ENCODE measurements around the gene NPW. TPM values are rescaled to one million over a fixed set of nuclear protein-coding genes. Genes with fewer than 3 reads are reported as not detected.
A peak's percentile ranks its signal among the peaks of the same experiment; 100 is the strongest.

Gene NPW
- total and polyA plus RNA-seq, 9 of the 15 experiments (the other 6 are each of a cell fraction or from before 2014, with no cell fraction given) = 0.14 to 4.0 (median 2.6) TPM; not detected in 4

DNA sequence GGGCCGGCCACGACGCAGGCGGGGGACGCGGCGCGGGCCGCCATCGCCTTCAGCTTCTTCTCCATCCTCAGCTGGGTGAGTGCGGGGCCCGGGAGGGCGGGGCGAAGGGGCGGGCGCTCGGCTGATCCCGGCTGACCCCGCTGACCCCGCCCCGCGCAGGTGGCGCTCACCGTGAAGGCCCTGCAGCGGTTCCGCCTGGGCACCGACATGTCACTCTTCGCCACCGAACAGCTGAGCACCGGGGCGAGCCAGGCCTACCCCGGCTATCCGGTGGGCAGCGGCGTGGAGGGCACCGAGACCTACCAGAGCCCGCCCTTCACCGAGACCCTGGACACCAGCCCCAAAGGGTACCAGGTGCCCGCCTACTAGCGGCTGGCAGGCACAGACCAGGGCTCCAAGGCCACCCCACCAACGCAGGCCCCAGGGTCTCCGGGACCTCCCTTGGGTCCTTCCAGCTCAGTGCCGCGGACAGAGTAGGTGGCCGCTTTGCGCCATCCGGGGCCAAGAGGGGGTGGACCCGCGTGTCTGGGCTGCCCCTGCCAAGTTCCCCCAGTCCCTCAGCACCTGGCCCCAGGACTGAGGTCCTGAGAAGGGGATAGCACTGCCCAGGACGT, 26.8 kb upstream of the NPW start (continued):
- TF ChIP-seq ESRRA (IDR thresholded peaks at IDR 0.05; ENCODE audit: borderline replicate concordance, low read depth) = 0 out of 2 replicates have a peak, but pooled peaks have one; percentile 26
- TF ChIP-seq, protein P1, sequence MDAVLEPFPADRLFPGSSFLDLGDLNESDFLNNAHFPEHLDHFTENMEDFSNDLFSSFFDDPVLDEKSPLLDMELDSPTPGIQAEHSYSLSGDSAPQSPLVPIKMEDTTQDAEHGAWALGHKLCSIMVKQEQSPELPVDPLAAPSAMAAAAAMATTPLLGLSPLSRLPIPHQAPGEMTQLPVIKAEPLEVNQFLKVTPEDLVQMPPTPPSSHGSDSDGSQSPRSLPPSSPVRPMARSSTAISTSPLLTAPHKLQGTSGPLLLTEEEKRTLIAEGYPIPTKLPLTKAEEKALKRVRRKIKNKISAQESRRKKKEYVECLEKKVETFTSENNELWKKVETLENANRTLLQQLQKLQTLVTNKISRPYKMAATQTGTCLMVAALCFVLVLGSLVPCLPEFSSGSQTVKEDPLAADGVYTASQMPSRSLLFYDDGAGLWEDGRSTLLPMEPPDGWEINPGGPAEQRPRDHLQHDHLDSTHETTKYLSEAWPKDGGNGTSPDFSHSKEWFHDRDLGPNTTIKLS (IDR thresholded peaks at IDR 0.05; ENCODE audit: borderline replicate concordance, low read depth) = peak; percentile 68; the same call in 1 of the 2 replicates
- TF ChIP-seq, protein P2, sequence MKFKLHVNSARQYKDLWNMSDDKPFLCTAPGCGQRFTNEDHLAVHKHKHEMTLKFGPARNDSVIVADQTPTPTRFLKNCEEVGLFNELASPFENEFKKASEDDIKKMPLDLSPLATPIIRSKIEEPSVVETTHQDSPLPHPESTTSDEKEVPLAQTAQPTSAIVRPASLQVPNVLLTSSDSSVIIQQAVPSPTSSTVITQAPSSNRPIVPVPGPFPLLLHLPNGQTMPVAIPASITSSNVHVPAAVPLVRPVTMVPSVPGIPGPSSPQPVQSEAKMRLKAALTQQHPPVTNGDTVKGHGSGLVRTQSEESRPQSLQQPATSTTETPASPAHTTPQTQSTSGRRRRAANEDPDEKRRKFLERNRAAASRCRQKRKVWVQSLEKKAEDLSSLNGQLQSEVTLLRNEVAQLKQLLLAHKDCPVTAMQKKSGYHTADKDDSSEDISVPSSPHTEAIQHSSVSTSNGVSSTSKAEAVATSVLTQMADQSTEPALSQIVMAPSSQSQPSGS (CRISPR knock-in tag; IDR thresholded peaks at IDR 0.05) = no peak
- TF ChIP-seq SLC30A9 (CRISPR knock-in tag; IDR thresholded peaks at IDR 0.05) = no peak
- TF ChIP-seq PCBP1 (IDR thresholded peaks at IDR 0.05; ENCODE audit: low read depth, low read length, poor library complexity, severe bottlenecking) = no peak
- TF ChIP-seq, protein P3, sequence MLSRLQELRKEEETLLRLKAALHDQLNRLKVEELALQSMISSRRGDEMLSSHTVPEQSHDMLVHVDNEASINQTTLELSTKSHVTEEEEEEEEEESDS (CRISPR knock-in tag; IDR thresholded peaks at IDR 0.05) = no peak
- TF ChIP-seq, protein P4, sequence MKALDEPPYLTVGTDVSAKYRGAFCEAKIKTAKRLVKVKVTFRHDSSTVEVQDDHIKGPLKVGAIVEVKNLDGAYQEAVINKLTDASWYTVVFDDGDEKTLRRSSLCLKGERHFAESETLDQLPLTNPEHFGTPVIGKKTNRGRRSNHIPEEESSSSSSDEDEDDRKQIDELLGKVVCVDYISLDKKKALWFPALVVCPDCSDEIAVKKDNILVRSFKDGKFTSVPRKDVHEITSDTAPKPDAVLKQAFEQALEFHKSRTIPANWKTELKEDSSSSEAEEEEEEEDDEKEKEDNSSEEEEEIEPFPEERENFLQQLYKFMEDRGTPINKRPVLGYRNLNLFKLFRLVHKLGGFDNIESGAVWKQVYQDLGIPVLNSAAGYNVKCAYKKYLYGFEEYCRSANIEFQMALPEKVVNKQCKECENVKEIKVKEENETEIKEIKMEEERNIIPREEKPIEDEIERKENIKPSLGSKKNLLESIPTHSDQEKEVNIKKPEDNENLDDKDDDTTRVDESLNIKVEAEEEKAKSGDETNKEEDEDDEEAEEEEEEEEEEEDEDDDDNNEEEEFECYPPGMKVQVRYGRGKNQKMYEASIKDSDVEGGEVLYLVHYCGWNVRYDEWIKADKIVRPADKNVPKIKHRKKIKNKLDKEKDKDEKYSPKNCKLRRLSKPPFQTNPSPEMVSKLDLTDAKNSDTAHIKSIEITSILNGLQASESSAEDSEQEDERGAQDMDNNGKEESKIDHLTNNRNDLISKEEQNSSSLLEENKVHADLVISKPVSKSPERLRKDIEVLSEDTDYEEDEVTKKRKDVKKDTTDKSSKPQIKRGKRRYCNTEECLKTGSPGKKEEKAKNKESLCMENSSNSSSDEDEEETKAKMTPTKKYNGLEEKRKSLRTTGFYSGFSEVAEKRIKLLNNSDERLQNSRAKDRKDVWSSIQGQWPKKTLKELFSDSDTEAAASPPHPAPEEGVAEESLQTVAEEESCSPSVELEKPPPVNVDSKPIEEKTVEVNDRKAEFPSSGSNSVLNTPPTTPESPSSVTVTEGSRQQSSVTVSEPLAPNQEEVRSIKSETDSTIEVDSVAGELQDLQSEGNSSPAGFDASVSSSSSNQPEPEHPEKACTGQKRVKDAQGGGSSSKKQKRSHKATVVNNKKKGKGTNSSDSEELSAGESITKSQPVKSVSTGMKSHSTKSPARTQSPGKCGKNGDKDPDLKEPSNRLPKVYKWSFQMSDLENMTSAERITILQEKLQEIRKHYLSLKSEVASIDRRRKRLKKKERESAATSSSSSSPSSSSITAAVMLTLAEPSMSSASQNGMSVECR (CRISPR knock-in tag; IDR thresholded peaks at IDR 0.05) = peak; percentile 61; the same call in 1 of the 2 replicates
- TF ChIP-seq, protein P5, sequence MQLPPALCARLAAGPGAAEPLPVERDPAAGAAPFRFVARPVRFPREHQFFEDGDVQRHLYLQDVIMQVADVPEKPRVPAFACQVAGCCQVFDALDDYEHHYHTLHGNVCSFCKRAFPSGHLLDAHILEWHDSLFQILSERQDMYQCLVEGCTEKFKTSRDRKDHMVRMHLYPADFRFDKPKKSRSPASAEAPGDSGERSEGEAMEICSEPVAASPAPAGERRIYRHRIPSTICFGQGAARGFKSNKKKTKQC (CRISPR knock-in tag; IDR thresholded peaks at IDR 0.05) = peak; percentile 7; the same call in 1 of the 2 replicates
- 0 out of 2 replicates have a peak, but pooled peaks have one; percentile 10 for TF ChIP-seq SMAD4 (CRISPR knock-in tag; conservative IDR thresholded peaks at IDR 0.05)
- TF ChIP-seq ZNF717 (CRISPR knock-in tag; IDR thresholded peaks at IDR 0.05) = no peak
- TF ChIP-seq, protein P6, sequence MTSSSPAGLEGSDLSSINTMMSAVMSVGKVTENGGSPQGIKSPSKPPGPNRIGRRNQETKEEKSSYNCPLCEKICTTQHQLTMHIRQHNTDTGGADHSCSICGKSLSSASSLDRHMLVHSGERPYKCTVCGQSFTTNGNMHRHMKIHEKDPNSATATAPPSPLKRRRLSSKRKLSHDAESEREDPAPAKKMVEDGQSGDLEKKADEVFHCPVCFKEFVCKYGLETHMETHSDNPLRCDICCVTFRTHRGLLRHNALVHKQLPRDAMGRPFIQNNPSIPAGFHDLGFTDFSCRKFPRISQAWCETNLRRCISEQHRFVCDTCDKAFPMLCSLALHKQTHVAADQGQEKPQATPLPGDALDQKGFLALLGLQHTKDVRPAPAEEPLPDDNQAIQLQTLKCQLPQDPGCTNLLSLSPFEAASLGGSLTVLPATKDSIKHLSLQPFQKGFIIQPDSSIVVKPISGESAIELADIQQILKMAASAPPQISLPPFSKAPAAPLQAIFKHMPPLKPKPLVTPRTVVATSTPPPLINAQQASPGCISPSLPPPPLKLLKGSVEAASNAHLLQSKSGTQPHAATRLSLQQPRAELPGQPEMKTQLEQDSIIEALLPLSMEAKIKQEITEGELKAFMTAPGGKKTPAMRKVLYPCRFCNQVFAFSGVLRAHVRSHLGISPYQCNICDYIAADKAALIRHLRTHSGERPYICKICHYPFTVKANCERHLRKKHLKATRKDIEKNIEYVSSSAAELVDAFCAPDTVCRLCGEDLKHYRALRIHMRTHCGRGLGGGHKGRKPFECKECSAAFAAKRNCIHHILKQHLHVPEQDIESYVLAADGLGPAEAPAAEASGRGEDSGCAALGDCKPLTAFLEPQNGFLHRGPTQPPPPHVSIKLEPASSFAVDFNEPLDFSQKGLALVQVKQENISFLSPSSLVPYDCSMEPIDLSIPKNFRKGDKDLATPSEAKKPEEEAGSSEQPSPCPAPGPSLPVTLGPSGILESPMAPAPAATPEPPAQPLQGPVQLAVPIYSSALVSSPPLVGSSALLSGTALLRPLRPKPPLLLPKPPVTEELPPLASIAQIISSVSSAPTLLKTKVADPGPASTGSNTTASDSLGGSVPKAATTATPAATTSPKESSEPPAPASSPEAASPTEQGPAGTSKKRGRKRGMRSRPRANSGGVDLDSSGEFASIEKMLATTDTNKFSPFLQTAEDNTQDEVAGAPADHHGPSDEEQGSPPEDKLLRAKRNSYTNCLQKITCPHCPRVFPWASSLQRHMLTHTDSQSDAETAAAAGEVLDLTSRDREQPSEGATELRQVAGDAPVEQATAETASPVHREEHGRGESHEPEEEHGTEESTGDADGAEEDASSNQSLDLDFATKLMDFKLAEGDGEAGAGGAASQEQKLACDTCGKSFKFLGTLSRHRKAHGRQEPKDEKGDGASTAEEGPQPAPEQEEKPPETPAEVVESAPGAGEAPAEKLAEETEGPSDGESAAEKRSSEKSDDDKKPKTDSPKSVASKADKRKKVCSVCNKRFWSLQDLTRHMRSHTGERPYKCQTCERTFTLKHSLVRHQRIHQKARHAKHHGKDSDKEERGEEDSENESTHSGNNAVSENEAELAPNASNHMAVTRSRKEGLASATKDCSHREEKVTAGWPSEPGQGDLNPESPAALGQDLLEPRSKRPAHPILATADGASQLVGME (CRISPR knock-in tag; IDR thresholded peaks at IDR 0.05) = no peak
- no peak for TF ChIP-seq JUNB (CRISPR knock-in tag; conservative IDR thresholded peaks at IDR 0.05)

All from K562 (cell line).